ENCODE data around the gene GRB10. TPM values are rescaled to one million over a fixed set of nuclear protein-coding genes. Genes with fewer than 3 reads are reported as not detected.

GRB10 gene
- total and polyA plus RNA-seq, 2 of the 8 experiments (the other 6 are each of a cell fraction or from before 2014, with no cell fraction given): 35.7 to 97.0 TPM

- H2AFZ ChIP-seq (ENCODE audit: low read length): no peak overlapping the region
- no peak overlapping the region for H3K56ac ChIP-seq (replicated peaks; ENCODE audit: insufficient read length, low read depth, low read length)
- FAIRE-seq (no peak), DNase-seq (ENCODE audit: low read depth in 1 of 2, low spot score in 2 of 2) (no peak)
- H3K27ac ChIP-seq (ENCODE audit: low read depth, low read length): no peak overlapping the region
- 90% methylated on average over 6 of the region's 6 CpGs; no CpG with 5 or more reads in 1 of the 2 experiments for WGBS, 2 experiments (ENCODE audit: extremely low coverage in 1 of 2, insufficient coverage in 1 of 2, insufficient read length in 1 of 2, insufficient replicate concordance in 2 of 2, low coverage in 1 of 2, low lambda C conversion rate in 2 of 2, missing lambda C conversion rate in 1 of 2)
- no peak overlapping the region for H2BK15ac ChIP-seq (ENCODE audit: low read length)
- H2BK20ac ChIP-seq (ENCODE audit: low read length): no peak overlapping the region
- no peak overlapping the region; the same call in 1 of the 2 replicates for H3K18ac ChIP-seq (ENCODE audit: extremely low read depth, low read length)
- H3K79me2 ChIP-seq (ENCODE audit: control insufficient read depth in 1 of 2, insufficient read depth in 2 of 2, low read length in 2 of 2): peaks cover 0 to 93% of the 10 kb centered on the region in 2 experiments; a peak in 3 of 4 replicates
- H3K9ac ChIP-seq (replicated peaks in 1 of 4; ENCODE audit: extremely low read depth in 1 of 4, low read depth in 3 of 4, low read length in 3 of 4): no peak overlapping the region
- no peak overlapping the region for H3K4ac ChIP-seq (replicated peaks; ENCODE audit: insufficient read length, low read depth, low read length)
- ChIA-PET POLR2A (ENCODE audit: partially characterized antibody) (interaction anchor here (1.3 kb wide), 1 partner anchor 51 kb away, joined by 3 read pairs; no protein-coding TSS in a partner anchor), CTCF (ENCODE audit: partially characterized antibody) (interaction anchor here (0.5 to 1.2 kb wide), 4 partner anchors 17 to 442 kb away, joined by 3 to 5 read pairs (median 3); no protein-coding TSS in a partner anchor)
- no peak overlapping the region for H3K14ac ChIP-seq (ENCODE audit: insufficient read length)
- no peaks in the 10 kb centered on the region for H3K27me3 ChIP-seq (replicated peaks in 1 of 4; ENCODE audit: control insufficient read depth in 3 of 4, extremely low read depth in 1 of 4, insufficient read depth in 3 of 4, low read length in 3 of 4)
- peaks cover 0 to 4% of the 10 kb centered on the region in 2 experiments for H4K20me1 ChIP-seq (replicated peaks in 1 of 2; ENCODE audit: control insufficient read depth in 1 of 2, insufficient read depth in 2 of 2, low read length in 2 of 2)
- no peak overlapping the region for H4K91ac ChIP-seq (replicated peaks; ENCODE audit: insufficient read length, low read length)
- H4K5ac ChIP-seq (ENCODE audit: insufficient read length, low read depth, low read length): no peak overlapping the region
- H3K4me2 ChIP-seq (ENCODE audit: insufficient read depth in 1 of 2, low read depth in 2 of 2, low read length in 2 of 2): no peak overlapping the region
- H3K4me3 ChIP-seq (ENCODE audit: extremely low read depth in 1 of 4, insufficient read depth in 2 of 4, low read depth in 3 of 4, low read length in 4 of 4): no peak overlapping the region
- peaks cover 5% of the 10 kb centered on the region; the same call in 1 of the 2 replicates for H3K23me2 ChIP-seq (ENCODE audit: low read depth, low read length)
- no peak overlapping the region for H2BK120ac ChIP-seq (replicated peaks; ENCODE audit: low read depth, low read length)
- peaks cover 26% of the 10 kb centered on the region for H3K79me1 ChIP-seq (ENCODE audit: low read depth, low read length)
- H3K4me1 ChIP-seq (replicated peaks in 1 of 4; ENCODE audit: control insufficient read depth in 3 of 4, insufficient read depth in 4 of 4, low read length in 3 of 4): peaks cover 0 to 3% (median 2%) of the 10 kb centered on the region in 4 experiments; a peak in 3 of 7 replicates
- H2BK12ac ChIP-seq (ENCODE audit: low read depth, low read length): no peak overlapping the region
- no peak overlapping the region for H2BK5ac ChIP-seq (ENCODE audit: low read depth, low read length)
- no peak overlapping the region for H3K23ac ChIP-seq (ENCODE audit: insufficient read length)
- H3K9me3 ChIP-seq (ENCODE audit: insufficient read depth in 2 of 2, low read depth in 1 of 2, low read length in 1 of 2): no peaks in the 10 kb centered on the region
- H2AK5ac ChIP-seq (ENCODE audit: low read depth, low read length): no peak overlapping the region
- H4K8ac ChIP-seq (ENCODE audit: extremely low read depth, insufficient read depth, low read length): no peak overlapping the region
- no peaks in the 10 kb centered on the region for H3K36me3 ChIP-seq (ENCODE audit: control insufficient read depth in 2 of 4, insufficient read depth in 4 of 4, low read length in 3 of 4)
- no peak for TF ChIP-seq SP1 (IDR thresholded peaks at IDR 0.05; ENCODE audit: low read depth, low read length)
- TF ChIP-seq MAFK (IDR thresholded peaks at IDR 0.05; ENCODE audit: low read depth, low read length): no peak
- TF ChIP-seq NRF1 (IDR thresholded peaks at IDR 0.05; ENCODE audit: low read depth, low read length): no peak
- TF ChIP-seq SIRT6 (IDR thresholded peaks at IDR 0.05; ENCODE audit: low read length): no peak
- no peak for TF ChIP-seq BRCA1 (IDR thresholded peaks at IDR 0.05; ENCODE audit: low read depth, low read length)
- no peak for TF ChIP-seq SP4 (IDR thresholded peaks at IDR 0.05; ENCODE audit: low read length)
Measured at GRCh38 chr7:50718311-50718710, 64.4 kb downstream of the GRB10 start.

All from H1 (cell line).